GM08714 (cell line): ENCODE measurements around the gene SBK1.

Experiments
- H3K4me3 ChIP-seq: fragments of 200-500 bp; sonication (Bioruptor generic); 2 replicates; pipeline ENCODE4 v1.5.1; 2014; ENCODE audit warnings: mild to moderate bottlenecking, low read length, inconsistent platforms
- ZNF274 ChIP-seq: IDR thresholded peaks from 2 replicates; pipeline ENCODE4 v1.6.1; 2012; ENCODE audit warnings: mild to moderate bottlenecking, low read depth, low read length

SBK1 gene

DNA sequence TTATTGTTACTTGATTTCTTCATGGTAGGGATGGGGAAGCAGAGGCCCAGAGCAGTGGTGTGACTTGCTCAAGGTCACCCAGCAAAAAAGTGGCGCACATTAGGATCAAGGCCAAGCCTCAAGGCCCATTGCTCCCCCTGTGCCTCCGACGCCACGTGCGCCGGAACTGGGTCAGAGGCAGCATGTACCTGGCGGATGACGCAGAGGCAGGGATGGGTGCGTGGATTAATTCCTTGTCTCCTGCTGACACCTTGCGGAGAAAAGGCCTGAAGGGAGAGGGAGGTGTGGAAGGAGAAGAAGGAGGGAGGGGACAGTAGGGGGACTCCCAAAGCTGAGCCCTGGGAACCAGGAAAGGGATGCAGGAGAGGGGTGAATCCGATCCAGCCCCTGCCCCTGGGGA, 18.5 kb downstream of the SBK1 start:
- TF ChIP-seq ZNF274: no peak
- H3K4me3 ChIP-seq: no peak overlapping the region

DNA sequence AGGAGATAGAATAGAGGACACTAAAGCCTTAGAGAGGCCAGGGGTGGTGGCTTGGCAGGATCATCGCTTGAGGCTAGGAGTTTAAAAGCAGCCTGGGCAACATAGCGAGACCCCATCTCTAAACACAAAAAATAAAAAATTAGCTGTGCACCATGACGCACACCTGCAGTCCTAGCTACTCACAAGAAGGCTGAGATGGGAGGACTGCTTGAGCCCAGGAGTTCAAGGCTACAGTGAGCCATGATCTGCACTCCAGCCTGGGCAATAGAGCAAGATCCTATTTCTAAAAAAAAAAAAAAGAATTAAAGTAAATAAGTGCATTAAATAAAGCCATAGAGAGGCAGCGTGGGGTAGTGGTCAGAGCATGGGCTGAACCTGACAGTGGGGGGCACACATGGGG, 19.1 kb downstream of the SBK1 start:
- H3K4me3 ChIP-seq: no peak overlapping the region
- no peak for TF ChIP-seq ZNF274

DNA sequence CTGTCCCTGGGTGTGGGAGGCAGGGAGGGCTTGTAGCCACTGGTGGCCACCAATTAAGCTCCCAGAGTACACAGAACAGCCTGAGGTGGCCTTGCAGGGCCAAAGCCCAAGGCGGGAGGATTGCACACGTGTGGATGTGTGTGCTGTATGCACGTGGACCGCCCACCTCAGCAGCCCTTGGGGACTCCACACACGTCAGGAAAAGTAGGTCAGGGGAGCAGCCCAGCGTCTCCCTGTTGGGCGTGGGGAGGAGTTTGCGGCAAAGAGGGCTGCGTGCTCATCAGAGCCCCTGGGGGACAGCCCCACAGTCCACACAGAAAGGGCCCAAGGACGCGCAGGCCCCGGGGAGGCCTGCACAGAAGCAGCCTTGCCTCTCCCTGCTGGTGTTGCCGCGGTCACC, 19.6 kb downstream of the SBK1 start:
- H3K4me3 ChIP-seq: no peak overlapping the region
- no peak for TF ChIP-seq ZNF274

DNA sequence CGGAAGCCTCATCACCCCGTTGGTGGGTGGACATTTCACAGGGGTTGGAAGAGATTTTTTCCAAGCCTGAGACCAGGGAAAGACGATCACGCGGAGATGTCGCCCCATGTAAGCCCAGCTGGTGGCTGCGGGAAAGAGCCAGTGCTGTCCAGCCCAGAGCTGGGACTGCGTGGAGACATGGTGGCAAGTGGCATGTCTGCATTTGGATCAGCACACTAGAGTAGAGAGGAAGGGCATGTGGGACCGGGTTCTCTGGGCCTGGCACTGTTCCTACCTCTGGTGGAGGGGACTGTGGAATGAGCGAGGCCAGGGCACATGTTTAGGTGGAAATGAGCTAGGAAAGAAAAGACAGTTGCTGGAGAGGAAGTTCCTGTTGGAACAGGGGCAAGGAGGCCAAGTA, 20.0 kb downstream of the SBK1 start:
- TF ChIP-seq ZNF274: no peak
- no peak overlapping the region for H3K4me3 ChIP-seq

DNA sequence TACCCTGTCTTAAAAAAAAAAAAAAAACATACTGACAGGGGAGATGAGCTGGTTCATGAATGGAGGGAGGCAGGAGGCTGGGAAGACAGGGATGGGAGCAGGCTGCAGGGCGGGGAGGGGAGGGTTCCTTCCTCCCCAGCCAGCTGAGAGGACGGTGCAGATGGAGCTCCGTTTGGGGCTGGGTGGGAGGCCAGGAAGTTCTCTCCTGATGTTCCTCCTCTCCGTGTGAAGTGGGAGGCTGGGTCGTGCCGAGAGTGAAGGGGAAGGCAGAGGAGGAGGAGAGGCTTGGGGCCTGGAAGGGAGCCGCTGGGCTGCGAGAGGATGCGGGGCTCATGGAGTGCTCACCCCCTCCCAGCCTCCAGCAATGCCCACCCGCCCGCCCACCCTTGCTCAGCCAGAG, 21.3 kb downstream of the SBK1 start:
- TF ChIP-seq ZNF274: no peak
- H3K4me3 ChIP-seq: no peak overlapping the region

DNA sequence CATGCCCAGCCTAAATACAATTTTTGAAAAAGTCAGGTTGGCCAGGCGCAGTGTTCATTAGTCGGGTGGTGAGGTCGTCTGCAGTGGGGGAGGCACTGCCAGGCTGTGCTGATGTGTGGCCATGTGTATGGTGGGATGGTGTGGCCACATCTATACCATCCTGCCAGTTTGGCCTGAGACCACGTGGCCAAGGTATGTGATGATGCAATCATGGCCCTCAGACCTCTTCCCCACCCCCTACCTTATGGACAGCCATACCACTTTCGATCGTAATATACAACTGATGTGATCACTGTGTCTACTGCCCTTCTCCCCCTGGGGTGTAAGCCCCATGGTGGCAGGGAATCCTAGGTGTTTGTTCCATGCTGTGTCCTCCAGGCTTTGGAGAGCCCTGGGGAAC, 23.7 kb downstream of the SBK1 start:
- no peak overlapping the region for H3K4me3 ChIP-seq
- TF ChIP-seq ZNF274: no peak

DNA sequence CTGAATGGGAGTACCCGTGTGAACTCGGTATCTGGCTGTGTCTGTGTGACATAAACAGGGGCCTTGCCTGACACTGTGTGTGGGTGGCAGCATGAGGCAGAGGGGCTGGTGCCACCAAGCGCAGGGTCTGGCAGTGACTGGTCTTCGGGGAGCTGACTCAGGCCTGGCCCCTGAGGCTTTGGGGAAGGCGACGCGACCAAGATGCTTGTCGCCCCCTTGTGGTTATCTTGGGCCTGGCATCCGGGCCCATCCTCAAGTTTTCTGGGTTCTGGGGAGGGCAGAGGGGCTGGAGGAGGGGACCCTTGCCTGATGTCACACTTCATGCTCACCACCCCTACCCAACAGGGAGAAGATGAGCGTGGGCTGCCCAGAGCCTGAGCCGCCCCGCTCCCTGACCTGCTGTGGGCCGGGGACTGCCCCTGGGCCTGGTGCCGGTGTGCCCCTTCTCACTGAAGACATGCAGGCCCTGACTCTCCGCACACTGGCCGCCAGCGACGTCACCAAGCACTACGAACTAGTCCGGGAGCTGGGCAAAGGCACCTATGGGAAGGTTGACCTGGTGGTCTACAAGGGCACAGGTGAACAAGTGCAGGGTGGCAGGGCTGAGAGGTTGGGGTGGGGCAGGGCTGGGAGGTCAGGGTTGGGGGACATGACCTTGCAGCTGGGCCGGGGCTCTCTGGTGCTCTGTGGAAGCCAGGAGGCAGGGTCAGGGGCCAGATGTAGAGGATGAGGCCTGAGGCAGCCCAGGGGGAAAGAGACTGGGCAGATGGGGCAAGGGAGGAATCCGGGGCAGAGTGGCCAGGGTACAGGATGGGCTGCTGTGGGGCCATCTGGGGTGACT, 24.9 kb downstream of the SBK1 start:
- H3K4me3 ChIP-seq: no peak overlapping the region
- TF ChIP-seq ZNF274: no peak

DNA sequence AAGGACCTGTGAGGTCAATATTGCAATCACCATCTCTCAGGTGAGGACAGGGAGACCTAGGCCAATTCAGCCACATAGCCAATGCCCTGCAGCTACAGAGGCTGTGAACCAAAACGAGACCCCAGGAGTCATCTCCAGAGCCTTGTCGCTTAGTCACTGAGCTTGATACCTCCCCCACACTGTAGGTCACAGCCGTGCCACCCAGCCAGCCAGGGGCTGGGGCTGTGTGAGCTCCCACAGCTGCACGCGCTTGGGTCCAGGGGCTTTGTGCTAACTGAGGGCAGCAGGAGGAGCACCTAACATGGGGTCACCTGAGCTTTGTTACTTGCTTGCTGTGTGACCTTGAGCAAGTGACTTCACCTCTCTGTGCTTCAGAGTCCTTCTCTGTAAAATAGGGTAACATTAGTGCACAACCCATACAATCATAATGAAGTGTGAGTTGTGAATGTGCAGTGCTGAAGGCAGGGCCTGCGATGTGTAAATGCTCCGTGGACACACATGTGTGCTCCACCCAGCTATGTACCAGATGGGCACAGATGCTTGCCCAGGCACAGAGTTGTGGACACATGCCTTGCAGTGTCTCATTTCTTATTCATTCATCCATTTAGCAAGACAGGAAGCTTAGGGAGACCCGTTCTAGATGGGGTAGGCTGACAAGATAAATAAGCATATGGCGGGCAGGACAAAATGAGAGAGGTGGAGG, 25.9 kb downstream of the SBK1 start:
- no peak overlapping the region for H3K4me3 ChIP-seq
- no peak for TF ChIP-seq ZNF274

DNA sequence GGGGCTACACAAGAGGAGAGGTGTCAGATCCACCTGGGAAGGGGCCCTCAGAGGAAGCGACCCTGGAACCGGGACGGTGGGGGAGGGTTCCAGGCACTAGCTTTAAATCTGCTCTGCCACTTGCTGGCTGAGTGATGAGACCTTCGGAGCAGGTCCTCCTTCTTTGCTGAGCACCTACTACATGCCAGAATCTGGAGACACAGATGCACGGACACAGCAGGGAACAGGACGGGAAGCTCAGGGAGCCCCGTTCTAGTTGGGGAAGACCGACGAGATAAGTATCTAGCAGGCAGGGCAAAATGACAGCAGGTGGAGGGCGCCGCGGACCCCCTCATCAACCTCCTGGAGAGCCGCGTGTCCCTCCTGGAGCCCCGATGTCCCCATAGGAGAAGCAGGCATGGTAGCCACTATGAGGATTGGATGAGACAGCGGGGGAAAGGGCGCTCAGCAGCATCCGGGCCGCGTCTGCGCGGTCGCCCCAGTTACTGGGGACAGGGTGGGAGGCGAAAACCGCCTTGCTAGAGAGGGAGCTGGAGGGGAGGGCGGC, 27.2 kb downstream of the SBK1 start:
- no peak for TF ChIP-seq ZNF274
- H3K4me3 ChIP-seq: no peak overlapping the region

DNA sequence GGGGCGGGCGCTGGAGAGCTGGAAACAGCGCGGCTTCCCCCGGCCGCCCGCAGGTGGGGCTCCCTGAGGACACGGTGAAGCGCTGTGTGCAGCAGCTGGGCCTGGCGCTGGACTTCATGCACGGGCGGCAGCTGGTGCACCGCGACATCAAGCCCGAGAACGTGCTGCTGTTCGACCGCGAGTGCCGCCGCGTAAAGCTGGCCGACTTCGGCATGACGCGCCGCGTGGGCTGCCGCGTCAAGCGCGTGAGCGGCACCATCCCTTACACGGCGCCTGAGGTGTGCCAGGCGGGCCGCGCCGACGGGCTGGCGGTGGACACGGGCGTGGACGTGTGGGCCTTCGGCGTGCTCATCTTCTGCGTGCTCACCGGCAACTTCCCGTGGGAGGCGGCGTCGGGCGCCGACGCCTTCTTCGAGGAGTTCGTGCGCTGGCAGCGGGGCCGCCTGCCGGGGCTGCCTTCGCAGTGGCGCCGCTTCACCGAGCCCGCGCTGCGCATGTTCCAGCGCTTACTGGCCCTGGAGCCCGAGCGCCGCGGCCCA, 27.8 kb downstream of the SBK1 start:
- no peak for TF ChIP-seq ZNF274
- H3K4me3 ChIP-seq: no peak overlapping the region

DNA sequence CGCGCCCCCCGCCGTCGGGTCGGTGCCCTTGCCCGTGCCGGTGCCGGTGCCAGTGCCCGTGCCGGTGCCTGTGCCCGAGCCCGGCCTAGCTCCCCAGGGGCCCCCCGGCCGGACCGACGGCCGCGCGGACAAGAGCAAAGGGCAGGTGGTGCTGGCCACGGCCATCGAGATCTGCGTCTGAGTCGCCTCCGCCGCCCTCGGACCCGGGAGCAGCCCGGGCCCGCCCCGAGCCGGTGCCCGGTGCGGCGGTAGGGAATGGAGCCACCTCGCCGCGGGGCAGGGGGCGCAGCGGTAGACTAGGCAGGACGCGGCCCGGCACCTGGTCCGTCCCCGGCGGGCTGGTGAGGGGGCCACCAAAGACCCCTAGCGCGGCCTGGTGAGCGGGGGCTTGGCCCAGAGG, 28.4 kb downstream of the SBK1 start:
- TF ChIP-seq ZNF274: no peak
- H3K4me3 ChIP-seq: no peak overlapping the region

DNA sequence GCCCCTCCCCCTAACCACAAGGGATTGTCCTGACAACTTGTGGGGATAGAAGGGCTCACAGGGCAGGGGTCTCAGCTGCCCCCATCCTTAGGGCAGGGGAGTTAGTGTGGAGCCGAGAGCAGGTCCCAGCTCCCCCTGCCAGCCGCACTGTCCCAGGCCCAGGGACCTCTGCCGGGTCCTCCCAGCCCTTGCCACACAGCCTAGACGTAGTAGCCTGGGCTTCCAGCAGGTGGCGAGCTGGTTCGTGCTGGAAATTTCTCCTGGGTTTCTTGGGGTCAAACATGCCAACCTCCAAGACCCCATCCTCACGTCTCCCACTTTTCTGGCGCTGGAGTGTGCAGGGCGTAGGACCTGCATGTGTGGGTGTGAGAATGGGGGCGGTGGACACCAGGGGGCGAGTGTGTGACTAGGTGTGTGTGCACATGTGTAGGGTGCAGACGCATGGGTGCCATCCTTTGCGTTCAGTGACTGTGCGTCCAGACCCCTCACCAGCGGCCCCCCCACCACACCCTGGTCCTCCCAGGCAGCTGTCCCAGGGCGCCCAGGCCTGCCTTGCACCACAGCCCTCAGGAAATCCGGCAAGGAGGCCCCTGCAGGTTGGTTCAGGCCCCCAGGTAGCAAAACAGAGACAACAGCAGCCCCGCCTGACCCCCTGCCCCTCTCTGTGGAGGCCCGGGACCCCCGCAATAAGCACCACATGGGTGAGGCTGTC, 29.5 kb downstream of the SBK1 start:
- no peak overlapping the region for H3K4me3 ChIP-seq
- TF ChIP-seq ZNF274: no peak

DNA sequence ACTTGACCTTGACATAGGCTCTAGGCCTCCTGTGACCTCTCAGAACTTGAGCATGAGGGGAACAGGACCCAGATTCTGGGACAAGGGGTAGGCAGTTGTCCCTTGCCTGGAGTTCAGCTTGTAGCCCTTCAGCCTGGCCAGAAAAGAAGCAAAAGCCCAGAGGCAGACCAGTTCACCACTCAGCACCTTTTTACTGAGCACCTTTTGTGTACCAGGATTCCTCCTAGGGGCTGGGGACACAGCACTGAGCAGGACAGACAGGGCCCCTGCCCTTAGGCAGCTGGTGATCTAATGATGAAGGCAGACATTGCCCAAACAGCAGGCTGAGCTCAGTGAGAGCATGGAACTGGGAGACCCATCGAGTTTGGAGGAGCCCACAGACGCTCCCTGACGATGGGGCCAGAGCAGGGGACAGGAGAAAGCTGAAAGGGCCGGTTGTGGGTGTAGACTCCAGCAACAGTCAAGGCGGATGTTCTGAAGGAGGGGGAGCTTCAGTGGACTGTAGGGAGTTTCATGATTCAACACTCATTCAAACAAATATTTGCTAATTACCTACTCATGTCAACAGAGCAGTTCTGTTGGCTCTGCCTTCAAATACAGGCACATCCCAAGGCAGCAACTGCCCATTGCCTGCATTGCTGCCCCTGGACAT, 32.0 kb downstream of the SBK1 start:
- no peak for TF ChIP-seq ZNF274
- H3K4me3 ChIP-seq: no peak overlapping the region

DNA sequence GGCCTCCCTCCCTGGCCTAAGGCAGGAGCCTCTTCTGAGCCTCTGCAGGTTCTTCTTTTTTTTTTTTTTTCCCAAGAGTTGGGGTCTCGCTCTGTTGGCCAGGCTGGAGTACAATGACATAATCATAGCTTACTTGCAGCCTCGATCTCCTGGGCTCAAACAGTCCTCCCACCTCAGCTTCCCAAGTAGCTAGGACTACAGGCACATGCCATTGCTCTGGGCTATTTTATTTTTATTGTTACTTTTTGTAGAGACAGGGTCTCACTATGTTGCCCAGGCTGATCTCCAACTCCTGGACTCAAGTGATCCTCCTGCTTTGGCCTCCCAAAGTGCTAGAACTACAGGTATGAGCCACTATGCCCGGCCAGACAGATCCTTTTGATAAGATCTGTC, 32.6 kb downstream of the SBK1 start:
- no peak for TF ChIP-seq ZNF274
- H3K4me3 ChIP-seq: no peak overlapping the region
